ENCODE results near the gene ADD3.

Gene ADD3

DNA sequence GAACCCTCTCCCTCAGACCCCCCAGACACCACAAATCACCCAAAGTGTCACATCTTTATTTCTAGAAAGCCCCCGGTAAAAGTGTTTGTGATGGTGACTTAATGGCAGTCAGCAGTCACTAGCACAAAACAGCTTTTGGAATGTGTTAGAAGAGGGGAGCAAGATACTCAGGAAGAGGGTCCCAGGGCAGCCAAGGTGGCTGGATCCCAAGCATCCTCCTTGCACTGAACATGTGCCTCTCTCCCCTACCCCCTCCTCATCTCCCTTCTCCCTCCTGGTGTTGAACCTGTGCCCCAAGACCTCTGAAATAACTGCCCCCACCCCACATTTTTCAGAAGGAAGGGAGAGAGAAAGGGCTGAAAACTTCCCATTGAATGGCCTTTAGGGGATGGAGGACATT, 161.8 kb downstream of the ADD3 start:
- no peak for FAIRE-seq
- no peak for DNase-seq (ENCODE audit: insufficient read length, low spot score)

DNA sequence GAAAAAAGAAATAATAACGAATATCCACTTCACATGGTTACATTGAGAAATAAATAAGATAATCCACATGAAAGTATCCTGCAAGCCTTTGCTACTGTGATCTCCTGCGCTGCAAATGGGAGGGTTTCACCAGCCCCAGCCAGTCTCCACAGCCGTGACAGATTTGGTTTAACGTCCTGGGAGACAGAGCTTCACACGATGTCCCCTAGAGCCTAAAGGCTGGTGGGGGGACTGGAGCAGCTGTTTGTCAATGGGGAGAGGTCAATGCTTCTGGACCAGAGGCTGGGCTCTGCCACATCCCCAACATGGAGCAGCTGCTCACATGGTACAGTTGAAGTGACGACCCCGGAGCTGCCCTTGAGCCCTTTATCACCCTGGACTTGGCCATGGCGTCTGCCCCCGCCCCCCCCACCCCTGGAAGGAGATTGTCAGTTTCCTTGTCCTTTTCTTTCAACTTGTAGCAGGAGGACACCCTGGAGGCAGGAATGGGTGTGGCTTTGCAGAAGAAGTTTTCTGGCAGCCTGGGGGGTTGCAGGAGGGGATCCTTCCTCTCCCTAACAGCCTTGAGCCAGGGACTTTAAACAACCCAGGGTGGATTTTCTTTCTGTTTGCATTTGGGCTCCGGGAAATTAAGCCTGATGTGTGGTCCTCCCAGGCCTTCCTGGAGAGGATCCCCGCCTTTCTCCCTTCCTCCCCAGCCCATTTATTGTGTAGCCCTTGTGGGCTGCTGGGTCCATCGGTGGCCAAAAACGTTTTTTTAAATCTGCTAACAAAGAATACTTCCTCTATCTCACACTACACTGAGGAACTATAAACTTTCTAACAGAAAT, 162.6 kb downstream of the ADD3 start:
- FAIRE-seq (no peak), DNase-seq (ENCODE audit: insufficient read length, low spot score) (no peak)

DNA sequence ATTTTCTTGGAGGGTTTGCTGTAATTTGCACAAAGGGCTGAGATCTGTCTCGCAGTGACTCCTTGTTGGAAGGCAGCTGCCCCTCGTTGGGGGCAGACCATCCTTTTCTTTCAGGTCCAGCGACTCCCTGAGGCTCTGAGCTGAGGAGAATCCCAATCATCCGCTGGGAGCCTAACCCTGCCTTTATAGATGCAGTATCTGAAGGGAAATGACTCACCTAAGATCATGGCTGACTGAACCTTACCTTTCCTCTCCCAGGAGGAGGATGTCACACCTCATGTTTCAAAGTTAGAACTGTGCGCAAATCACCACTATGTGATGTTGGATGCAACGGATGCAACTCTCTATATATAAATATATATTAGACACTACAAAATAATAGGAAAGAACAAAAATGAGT, 163.2 kb downstream of the ADD3 start:
- FAIRE-seq = no peak
- no peak for DNase-seq (ENCODE audit: insufficient read length, low spot score)

DNA sequence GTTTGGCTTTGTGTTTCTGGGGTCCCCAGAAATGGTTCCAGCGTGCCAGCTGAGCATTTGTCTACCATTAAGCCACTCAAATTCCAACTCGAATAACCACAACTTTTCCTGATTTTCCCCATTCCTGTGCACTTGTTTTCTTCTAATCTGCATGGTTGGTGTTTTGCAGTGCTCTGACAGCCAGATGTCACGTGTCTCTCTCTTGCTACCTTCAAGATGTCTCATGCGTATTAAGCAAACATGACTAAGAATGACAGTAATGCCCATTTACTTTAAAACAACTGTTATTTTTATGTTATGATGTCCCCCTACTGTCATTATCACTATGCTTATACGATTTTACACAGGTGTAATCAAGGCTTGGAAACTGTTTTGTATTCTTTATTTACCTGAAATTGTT, 164.4 kb downstream of the ADD3 start:
- no peak for FAIRE-seq
- no peak for DNase-seq (ENCODE audit: insufficient read length, low spot score)

DNA sequence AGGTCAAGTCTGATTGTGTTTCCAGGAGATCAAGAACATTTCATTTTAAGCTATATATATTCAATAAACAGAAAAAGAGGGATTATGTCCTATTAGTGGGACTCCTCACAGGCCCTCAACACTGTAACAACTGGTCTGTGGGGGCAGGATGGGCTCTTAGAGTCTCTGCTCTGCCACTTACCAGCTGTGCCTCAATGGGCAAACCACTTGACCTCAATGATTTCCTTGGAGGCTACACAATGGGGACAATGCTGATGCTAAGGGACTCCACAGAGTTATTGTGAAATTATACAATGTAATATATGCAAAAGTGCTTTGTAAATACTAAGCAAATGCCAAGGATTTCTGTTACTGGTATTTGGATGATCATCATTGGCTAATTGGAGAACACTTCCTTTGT, 166.4 kb downstream of the ADD3 start:
- FAIRE-seq (no peak), DNase-seq (ENCODE audit: insufficient read length, low spot score) (no peak)

DNA sequence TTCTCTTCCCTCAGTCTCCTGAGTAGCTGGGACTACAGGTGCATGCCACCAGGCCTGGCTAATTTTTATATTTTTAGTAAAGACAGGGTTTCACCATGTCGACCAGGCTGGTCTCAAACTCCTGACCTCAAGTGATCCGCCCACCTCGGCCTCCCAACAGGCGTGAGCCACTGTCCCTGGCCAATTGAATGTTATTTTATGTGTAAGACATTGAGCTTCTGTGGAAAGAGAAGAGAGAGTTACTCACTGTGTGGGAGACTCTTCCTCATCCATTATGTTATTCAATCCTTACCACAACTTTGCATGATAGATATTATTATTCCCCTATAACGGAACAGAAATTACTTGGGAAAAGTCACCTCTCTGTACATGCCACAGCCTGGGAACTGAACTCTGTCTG, 167.0 kb downstream of the ADD3 start:
- FAIRE-seq (no peak), DNase-seq (ENCODE audit: insufficient read length, low spot score) (no peak)

DNA sequence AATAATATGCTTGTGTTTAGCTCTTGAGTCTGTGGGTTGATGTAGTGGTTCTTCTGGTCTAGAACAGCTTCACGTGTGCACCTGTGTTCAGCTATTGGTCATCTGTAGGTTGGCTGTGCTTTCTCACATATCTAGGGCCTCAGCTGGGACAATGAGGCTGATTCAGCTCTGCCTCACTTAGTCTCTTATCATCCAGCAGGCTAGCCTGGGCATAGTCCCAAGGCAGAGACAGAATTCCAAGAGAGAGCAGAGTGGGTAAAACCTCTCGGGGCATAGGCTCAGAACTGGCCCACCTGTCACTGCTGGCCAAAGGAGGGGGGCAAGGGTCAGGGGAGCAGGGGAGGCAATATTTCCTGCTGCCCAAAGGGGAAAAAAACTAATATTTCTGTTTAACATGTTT, 167.6 kb downstream of the ADD3 start:
- DNase-seq (ENCODE audit: insufficient read length, low spot score) (no peak), FAIRE-seq (no peak)

DNA sequence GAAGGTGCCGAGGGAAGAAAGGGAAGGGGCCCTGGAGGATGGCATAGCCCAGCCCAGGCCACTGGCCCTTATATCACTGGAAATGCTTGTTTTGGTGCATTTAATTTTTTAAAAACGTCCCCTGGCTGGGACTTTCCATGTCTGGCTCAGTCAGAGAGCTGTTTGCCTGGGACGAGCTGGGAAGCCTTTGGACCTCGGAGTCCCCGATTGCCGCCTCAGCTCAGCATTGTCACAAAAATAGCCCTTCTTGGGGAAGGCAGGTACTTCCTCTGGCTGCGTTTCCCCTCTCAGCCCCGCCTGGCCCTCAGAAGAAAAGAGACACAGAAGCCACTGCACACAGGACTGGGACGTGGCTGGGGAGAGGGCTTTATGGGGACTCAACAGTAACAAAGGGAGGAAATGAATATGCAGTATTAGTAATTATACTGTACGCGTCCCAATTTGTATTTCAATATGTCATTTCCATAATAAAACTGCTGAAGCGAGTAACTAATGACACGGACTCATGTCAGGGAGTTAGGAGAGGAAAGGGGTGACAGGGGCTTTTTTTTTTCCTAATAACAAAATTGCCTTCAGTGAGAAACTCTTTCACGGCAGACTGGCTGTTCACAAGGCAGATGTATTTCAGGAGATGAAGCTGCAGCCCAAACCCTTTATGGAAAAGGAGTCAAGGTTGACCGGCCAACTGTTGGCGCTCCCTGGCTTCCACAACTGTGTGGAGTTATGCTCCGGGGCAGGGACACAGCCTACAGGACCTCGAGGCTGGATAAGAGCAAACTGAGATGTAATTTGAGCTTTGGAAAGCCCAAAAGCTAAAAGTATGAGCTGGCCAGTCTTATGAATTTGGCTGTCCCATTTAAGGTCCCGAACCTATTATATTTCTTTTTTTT, 168.6 kb downstream of the ADD3 start:
- FAIRE-seq (no peak), DNase-seq (ENCODE audit: insufficient read length, low spot score) (no peak)

DNA sequence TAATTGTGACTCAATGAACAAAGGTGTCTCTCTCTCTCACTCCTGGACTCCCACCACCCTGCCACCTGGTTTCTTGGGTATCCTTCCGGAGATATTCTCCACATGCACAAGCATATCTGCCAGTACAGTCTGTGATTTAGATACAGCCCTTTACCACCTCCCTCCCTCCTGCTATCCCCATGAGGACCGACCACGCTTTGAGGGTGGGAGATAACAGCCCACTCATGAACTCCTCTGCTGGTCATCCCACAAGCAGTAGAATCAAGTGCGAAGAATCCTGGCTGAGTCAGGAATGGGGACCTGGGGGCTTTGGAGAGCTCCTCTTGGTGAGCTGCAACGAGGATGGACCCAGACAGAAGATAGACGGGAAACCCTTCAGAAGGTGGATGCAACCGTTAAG, 171.4 kb downstream of the ADD3 start:
- FAIRE-seq = no peak
- DNase-seq (ENCODE audit: insufficient read length, low spot score) = no peak

DNA sequence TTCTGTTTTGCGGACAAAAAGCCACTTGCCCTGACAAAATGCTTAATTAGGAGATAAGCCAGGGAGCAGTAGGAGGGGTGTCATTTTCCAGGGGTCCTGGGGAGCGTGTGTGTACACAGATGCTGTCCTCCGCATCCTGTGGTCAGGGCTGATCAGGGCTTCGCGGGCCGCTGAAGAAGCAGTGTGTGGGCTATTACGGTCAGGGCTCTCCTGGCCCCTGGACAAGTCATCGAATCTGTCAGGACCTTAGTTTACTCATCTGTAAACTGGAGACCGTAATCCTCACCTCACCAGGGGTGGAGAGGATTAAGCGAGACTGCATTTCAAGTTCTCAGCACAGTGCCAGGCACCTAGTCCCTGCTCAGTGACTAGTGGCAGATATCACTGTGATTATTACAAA, 173.7 kb downstream of the ADD3 start:
- FAIRE-seq (no peak), DNase-seq (ENCODE audit: insufficient read length, low spot score) (no peak)

DNA sequence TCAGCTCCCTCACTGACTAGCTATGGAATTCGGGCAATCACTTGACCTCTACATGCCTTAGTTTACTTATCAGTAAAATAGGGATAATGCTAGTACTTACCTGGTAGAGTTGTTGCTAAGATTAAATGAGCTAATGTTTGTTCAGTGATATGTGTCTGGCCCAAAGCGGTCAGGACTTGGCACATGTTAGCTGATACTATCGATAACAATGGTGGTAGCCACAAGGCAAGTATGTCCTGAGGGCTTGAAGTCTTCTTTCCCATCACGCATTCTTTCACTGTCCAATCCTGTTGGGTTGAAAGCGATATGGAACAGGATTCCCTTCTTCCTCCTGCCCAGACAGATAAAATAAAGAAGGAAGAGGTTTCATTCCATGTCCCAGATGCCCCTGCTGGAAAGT, 174.1 kb downstream of the ADD3 start:
- no peak for DNase-seq (ENCODE audit: insufficient read length, low spot score)
- no peak for FAIRE-seq

DNA sequence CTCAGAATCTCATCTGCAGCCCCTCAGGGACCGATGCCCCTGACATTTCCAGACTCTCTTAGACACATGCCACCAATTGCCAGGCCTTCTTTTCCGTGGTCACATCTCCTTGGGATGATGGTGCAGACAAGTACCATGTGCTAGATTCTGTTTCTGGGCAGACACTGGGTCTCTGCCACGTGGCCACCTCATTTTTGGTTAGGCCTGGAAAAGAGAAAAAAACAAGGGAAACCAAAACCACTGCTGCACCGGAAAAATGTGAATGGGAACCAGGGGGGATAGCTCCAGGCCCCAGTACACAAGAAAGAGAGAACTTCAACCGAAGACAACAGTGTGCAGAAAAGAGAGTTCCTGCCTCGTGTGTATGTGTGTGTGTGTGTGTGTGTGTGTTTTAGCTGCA, 176.6 kb downstream of the ADD3 start:
- DNase-seq (ENCODE audit: insufficient read length, low spot score) = no peak
- FAIRE-seq = no peak

Measured in GM19239 (cell line).